Measurements from ENCODE around the gene SOS1. TPM values are rescaled to one million over a fixed set of nuclear protein-coding genes. Genes with fewer than 3 reads are reported as not detected.
"Not testable (repeated sequence)": the region's sequence is repeated elsewhere in the genome, so short reads cannot be mapped to it uniquely, and the experiment has no call there.

SOS1 gene
- total RNA-seq, 8 experiments from 2014 or later: 15.0 to 224 (median 26.1) TPM

DNA sequence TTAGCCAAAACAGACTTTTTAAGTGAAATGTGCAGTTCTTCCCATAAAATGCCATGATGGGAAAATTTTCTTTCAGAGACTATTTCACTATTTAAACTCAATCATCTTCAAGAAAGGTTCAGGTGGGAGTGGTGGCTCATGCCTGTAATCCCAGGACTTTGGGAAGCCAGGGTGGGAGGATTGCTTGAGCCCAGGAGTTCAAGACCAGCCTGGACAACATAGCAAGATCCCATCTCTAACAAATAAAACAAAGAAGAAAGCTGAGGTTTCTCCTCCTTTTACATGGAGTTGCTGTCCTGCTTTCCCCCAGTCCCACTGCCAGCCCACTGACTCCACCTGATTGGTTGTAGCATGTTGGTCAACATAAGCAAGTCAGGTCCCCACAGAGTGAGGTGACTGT is 25.8 kb upstream of the SOS1 start:
- in situ Hi-C loops (cut with MboI; ENCODE audit: low pct_unique_long_range_greater_than_20kb in 2 of 9, low sequenced_read_pairs in 9 of 9, unreplicated experiment in 9 of 9): no loop called here
- H3K27ac ChIP-seq: no peak overlapping the region

DNA sequence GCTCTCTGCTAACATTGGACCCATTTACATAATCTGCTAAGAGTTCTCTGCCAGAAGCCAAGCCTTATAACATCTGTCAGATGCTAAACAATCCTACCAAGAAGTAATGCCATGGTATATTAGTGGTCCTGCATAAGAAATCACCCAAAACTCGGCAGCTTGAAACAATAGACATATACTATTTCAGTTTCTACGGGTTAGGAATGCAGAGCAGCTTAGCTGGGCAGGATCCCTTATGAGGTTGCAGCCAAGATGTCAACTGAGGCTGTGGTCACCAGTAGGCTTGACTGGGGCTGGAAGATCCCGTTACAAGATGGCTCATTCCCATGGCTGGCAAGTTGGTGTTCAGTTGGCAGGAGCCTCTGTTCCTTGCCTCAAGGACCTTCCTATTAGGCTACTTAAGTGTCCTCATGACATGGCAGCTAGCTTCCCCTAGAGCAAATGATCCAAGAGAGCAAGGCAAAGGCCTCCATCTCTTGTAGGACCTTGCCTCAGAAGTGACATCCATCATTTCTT is 25.1 kb upstream of the SOS1 start:
- peaks cover 0 to 4% of the 10 kb centered on the region in 2 donors for H3K4me1 ChIP-seq (replicated peaks in 1 of 2)
- 0 to 88% (median 60%) methylated on average over 1 to 3 of the region's 3 CpGs; no CpG with 5 or more reads in 3 of the 10 experiments for WGBS, 10 experiments
- in situ Hi-C loops (cut with MboI; ENCODE audit: low pct_unique_long_range_greater_than_20kb in 2 of 9, low sequenced_read_pairs in 9 of 9, unreplicated experiment in 9 of 9): no loop called here

More for the DNA sequence above, 25.8 kb upstream of the SOS1 start:
- no peak for ATAC-seq (replicated peaks in 6 of 8)
- H3K4me1 ChIP-seq (replicated peaks in 1 of 2): peaks cover 0 to 2% of the 10 kb centered on the region in 2 donors
- no peak overlapping the region for H3K4me3 ChIP-seq

DNA sequence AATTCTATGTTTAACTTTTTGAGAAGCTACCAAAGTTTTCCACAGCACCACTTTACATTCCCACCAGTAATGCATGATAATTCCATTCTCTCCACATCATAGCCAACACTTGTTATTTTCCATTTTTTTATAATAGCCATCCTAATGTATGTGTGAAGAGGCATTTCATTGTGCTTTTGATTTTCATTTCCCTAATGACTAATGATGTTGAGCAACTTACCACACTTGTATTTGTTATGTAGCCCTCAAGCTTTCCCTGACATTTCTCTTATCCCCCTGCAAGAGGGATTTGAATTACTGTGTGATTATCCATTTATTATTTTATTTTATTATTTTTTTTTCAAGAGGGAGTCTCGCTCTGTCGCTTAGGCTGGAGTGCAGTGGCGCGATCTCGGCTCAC is 23.6 kb upstream of the SOS1 start:
- in situ Hi-C loops (cut with MboI; ENCODE audit: low pct_unique_long_range_greater_than_20kb in 2 of 9, low sequenced_read_pairs in 9 of 9, unreplicated experiment in 9 of 9): no loop called here
- no peak for ATAC-seq (replicated peaks in 6 of 8)
- WGBS, 10 experiments: 91 to 100% (median 100%) methylated on average over 1 to 4 of the region's 5 CpGs; no CpG with 5 or more reads in 5 of the 10 experiments
- H3K27ac ChIP-seq: no peak overlapping the region
- no peak overlapping the region for H3K4me3 ChIP-seq
- peaks cover 0 to 4% of the 10 kb centered on the region in 2 donors for H3K4me1 ChIP-seq (replicated peaks in 1 of 2)

More for the DNA sequence above, 25.1 kb upstream of the SOS1 start:
- H3K27ac ChIP-seq: no peak overlapping the region
- no peak overlapping the region for H3K4me3 ChIP-seq
- ATAC-seq (replicated peaks in 6 of 8): peak in 3 of 8 experiments; percentile 3 to 68 (median 8)

DNA sequence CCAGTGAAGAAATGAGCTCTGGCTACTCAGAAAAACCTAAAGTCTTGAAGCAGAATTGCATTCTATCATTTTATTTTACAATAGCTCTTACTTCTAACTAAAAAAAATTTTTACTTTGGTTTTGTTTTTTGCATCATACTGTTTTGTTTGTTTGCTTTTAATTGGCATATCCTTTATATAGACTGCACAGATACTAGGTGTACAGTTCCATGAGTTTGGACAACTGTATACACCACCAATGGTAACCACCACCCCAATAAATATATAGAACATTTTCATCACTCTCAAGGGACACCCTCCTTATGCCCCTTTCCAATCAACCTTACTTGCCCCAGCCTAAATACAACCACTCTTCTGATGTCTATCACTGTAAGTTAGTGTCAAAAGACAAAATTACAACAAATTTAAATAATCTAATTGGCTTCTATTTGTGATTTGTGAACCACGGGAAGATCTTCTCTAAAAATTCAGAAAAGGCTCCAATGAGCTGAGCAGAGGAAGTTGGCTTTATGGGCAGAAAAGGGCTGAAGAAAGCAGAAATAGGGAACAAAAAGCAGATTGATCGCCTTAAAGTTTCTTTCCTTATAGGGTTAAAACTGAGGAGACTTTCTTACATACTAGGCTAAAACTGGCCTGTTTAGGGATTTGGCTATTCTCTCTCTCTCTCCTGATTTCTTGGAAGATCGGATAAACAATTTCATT is 22.2 kb upstream of the SOS1 start:
- 29 to 100% (median 81%) methylated on average over 1 to 3 of the region's 3 CpGs for WGBS, 10 experiments

DNA sequence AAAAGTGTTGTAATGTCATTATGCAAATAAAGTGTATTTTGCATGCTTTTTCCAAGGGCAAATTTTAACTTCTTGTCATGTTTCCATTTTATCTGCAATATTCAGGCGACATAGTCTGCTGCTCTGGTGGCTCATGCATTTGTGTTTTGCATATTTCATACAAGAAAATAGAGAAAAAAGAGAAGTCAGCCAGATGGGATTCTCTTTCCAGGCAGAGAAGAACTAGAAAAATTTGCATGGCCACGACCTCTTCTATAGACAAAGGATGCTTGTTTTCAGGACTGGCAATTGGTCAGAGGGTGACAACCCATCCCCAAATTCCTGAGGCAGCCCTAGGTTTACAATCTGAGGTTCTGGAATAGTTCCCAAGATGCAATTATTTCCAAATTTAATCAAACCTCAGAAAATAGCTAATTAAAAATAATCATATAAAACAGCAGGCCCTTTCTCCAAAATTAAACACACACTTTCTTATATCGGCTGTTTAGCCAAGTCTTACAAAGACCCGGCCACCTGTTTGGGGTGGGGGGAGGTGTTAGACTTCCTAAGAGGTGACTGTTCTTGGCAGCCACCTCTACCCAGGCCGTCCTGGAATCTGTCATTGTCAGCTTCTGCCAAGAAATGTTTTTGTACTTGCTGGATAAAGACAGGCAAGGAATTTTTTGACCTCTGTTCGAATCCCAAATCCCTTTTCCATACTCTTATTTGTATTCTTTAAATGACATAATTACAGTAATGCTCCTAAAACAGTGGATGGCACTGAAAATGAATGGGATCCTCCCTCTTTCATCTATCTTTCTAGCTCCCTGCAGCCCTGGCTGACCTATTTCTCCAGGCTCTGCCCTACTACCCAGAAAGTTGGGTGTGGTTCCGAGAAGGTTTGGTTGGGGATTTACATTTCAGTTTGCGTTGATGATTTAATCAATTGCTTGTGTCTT is 20.8 kb upstream of the SOS1 start:
- no peak overlapping the region for H3K4me3 ChIP-seq
- ATAC-seq (replicated peaks in 6 of 8): peak in 4 of 8 experiments; percentile 41 to 81 (median 72)
- peaks cover 0 to 4% of the 10 kb centered on the region in 2 donors for H3K4me1 ChIP-seq (replicated peaks in 1 of 2)
- in situ Hi-C loops (cut with MboI; ENCODE audit: low pct_unique_long_range_greater_than_20kb in 2 of 9, low sequenced_read_pairs in 9 of 9, unreplicated experiment in 9 of 9): no loop called here
- WGBS, 10 experiments: 0 to 100% (median 66%) methylated on average over 1 to 8 of the region's 8 CpGs
- H3K27ac ChIP-seq: no peak overlapping the region

More for the DNA sequence above, 22.2 kb upstream of the SOS1 start:
- Histone ChIP-seq H3K27ac (no peak overlapping the region), H3K4me3 (no peak overlapping the region), H3K4me1 (replicated peaks in 1 of 2) (peaks cover 0 to 4% of the 10 kb centered on the region in 2 donors)
- in situ Hi-C loops (cut with MboI; ENCODE audit: low pct_unique_long_range_greater_than_20kb in 2 of 9, low sequenced_read_pairs in 9 of 9, unreplicated experiment in 9 of 9): no loop called here
- ATAC-seq (replicated peaks in 6 of 8): no peak

DNA sequence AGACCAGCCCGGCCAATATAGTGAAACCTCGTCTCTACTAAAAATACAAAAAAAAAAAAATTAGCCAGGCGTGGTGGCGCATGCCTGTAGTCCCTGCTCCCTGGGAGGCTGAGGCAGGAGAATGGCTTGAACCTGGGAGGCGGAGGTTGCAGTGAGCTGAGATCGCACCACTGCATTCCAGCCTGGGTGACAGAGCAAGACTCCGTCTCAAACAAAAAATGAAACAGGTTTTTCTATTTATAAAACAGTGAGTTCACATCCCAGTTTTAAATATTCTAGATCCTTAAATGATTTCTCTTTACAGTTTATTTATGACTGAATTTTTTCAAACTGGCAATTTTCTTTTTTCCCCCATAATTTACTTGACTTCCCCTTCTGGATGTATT is 20.1 kb upstream of the SOS1 start:
- peak in 3 of 8 experiments; percentile 6 to 17 (median 11) for ATAC-seq (replicated peaks in 6 of 8)
- 0 to 100% (median 69%) methylated on average over 1 to 4 of the region's 7 CpGs; no CpG with 5 or more reads in 2 of the 10 experiments for WGBS, 10 experiments
- H3K4me3 ChIP-seq; H3K27ac ChIP-seq; H3K4me1 ChIP-seq (replicated peaks in 1 of 2); in situ Hi-C loops (cut with MboI; ENCODE audit: low pct_unique_long_range_greater_than_20kb in 2 of 9, low sequenced_read_pairs in 9 of 9, unreplicated experiment in 9 of 9): not testable (repeated sequence)

DNA sequence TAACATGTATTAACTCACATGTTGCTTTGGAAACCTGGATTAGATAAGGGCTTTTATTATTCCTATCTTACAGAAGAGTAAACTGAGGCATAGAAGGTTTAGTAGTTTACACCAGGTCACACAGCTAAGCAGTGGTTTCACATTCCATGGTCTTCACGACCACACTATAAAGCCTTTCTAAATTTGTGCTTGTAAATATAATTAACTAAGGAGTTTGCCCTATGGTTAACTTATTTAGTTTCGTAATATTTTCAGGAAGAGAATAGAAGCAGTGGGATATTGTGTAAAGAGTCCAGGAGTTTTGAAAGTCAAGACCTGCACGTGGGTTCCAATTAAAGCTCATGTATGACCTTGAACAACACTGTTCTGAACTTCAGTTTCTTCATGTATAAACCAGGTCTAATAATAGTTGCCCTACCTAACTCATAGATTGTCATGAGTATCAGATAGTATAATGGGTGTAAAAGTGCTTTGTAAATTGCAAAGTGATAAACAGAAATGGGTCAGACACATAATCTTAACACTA is 19.5 kb upstream of the SOS1 start:
- in situ Hi-C loops (cut with MboI; ENCODE audit: low pct_unique_long_range_greater_than_20kb in 2 of 9, low sequenced_read_pairs in 9 of 9, unreplicated experiment in 9 of 9): no loop called here

DNA sequence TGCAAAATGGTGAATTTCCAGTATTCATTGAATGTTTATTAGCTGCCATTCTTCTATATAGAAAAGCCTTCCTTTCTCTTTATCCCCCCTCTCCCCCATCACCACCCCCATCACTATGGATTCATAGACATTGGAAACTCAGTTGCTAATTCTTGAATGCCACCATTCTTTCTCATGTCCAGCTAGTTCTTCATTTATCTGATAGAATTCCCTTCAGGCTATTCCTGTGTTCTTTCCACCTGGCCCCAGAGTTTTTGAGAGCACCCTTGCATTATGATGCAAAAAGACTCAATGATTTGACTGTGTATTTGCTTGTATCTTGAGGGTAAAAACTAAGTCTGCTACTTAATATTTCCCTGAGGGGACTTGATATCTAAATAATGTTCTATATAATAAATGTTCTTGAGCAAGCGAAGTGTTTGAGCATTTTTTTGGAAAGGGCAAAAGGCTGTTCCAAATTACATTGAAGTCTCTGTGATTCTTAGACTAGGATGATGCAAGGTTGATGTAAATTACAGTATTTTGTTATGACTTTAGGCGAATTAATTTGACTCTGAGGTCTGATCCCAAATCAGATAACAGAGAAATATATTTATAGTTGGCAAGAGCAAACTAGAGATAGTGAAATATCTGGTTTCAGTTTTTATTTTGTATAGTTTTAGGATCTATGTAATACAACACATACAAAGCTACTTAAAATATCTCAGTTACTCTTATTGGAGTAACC is 18.8 kb upstream of the SOS1 start:
- ATAC-seq (replicated peaks in 6 of 8): no peak
- 0 to 83% (median 58%) methylated on average over 1 to 2 of the region's 2 CpGs; no CpG with 5 or more reads in 2 of the 10 experiments for WGBS, 10 experiments
- Histone ChIP-seq H3K4me3 (no peak overlapping the region), H3K4me1 (replicated peaks in 1 of 2) (peaks cover 0 to 4% of the 10 kb centered on the region in 2 donors), H3K27ac (no peak overlapping the region)
- in situ Hi-C loops (cut with MboI; ENCODE audit: low pct_unique_long_range_greater_than_20kb in 2 of 9, low sequenced_read_pairs in 9 of 9, unreplicated experiment in 9 of 9): no loop called here

More for the DNA sequence above, 19.5 kb upstream of the SOS1 start:
- no peak for ATAC-seq (replicated peaks in 6 of 8)
- peaks cover 0 to 4% of the 10 kb centered on the region in 2 donors for H3K4me1 ChIP-seq (replicated peaks in 1 of 2)
- 60 to 100% (median 96%) methylated on average over 1 to 3 of the region's 3 CpGs; no CpG with 5 or more reads in 1 of the 10 experiments for WGBS, 10 experiments
- H3K4me3 ChIP-seq: no peak overlapping the region
- no peak overlapping the region for H3K27ac ChIP-seq

DNA sequence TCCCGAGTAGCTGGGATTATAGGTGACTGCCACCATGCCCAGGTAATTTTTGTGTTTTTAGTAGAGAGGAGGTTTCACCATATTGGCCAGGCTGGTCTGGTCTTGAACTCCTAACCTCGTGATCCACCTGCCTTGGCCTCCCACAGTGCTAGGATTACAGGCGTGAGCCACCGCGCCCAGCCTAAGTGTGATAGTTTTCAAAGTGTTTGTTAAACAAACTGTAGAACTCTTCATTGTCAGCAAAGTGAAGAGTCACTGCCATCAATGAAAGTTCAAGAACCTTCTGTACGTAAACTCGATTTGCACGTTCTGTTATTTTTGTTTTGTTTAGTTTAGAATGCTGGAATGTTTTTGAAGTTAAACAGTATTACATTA is 18.0 kb upstream of the SOS1 start:
- in situ Hi-C loops (cut with MboI; ENCODE audit: low pct_unique_long_range_greater_than_20kb in 2 of 9, low sequenced_read_pairs in 9 of 9, unreplicated experiment in 9 of 9): no loop called here
- no peak overlapping the region for H3K4me3 ChIP-seq
- ATAC-seq (replicated peaks in 6 of 8): no peak

DNA sequence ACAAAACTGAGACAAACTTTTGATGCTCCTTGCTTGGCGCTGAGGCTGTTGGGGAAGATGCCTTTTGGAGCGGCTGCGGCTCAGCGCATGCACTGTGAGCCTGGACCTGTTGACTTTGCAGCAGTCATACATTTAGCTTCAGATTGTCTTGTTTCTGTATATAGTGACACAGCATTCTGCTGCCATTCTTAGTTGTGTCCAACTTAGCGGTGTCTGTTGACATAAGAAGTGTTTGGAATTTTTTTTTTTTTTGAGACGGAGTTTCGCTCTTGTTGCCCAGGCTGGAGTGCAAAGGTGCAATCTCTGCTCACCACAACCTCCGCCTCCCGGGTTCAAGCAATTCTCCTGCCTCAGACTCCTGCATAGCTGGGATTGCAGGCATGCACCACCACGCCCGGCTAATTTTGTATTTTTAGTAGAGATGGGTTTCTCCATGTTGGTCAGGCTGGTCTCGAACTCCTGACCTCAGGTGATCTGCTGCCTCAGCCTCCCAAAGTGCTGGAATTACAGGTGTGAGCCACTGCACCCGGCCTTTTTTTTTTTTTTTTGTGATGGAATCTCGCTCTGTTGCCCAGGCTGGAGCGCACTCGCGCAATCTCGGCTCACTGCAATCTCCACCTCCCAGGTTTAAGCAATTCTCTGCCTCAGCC is 17.5 kb upstream of the SOS1 start:
- H3K4me1 ChIP-seq (replicated peaks in 1 of 2); H3K27ac ChIP-seq; H3K4me3 ChIP-seq; in situ Hi-C loops (cut with MboI; ENCODE audit: low pct_unique_long_range_greater_than_20kb in 2 of 9, low sequenced_read_pairs in 9 of 9, unreplicated experiment in 9 of 9): not testable (repeated sequence)
- peak in 2 of 8 experiments; percentile 44 to 82 for ATAC-seq (replicated peaks in 6 of 8)
- 73 to 100% (median 95%) methylated on average over 1 to 15 of the region's 18 CpGs for WGBS, 10 experiments

More for the DNA sequence above, 18.0 kb upstream of the SOS1 start:
- 83 to 100% (median 95%) methylated on average over 1 to 8 of the region's 8 CpGs for WGBS, 10 experiments
- Histone ChIP-seq H3K27ac (no peak overlapping the region), H3K4me1 (replicated peaks in 1 of 2) (peaks cover 0 to 4% of the 10 kb centered on the region in 2 donors)

DNA sequence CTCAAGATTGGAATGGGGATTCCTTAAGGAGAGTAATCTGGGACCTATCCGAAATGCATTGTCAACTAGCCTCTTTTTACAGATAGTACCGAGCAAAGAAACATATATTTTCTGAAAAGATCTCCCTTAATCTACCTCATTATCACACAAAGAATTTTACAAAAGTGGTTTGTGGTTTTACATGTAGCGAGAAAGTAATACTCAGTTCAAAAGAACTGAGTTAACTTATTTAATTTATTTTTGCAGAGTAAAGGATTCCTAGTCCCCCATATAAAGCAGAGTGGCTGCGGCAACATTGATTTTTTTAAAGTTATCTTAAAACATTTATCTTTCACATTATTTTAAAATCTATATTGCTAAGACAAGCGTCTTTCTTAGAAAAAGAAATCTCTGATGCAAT is 15.9 kb upstream of the SOS1 start:
- H3K4me3 ChIP-seq: no peak overlapping the region
- in situ Hi-C loops (cut with MboI; ENCODE audit: low pct_unique_long_range_greater_than_20kb in 2 of 9, low sequenced_read_pairs in 9 of 9, unreplicated experiment in 9 of 9): no loop called here
- no peak for ATAC-seq (replicated peaks in 6 of 8)
- peaks cover 0 to 4% of the 10 kb centered on the region in 2 donors for H3K4me1 ChIP-seq (replicated peaks in 1 of 2)
- no peak overlapping the region for H3K27ac ChIP-seq
- 48 to 96% (median 90%) methylated on average over 4 to 5 of the region's 5 CpGs for WGBS, 10 experiments

DNA sequence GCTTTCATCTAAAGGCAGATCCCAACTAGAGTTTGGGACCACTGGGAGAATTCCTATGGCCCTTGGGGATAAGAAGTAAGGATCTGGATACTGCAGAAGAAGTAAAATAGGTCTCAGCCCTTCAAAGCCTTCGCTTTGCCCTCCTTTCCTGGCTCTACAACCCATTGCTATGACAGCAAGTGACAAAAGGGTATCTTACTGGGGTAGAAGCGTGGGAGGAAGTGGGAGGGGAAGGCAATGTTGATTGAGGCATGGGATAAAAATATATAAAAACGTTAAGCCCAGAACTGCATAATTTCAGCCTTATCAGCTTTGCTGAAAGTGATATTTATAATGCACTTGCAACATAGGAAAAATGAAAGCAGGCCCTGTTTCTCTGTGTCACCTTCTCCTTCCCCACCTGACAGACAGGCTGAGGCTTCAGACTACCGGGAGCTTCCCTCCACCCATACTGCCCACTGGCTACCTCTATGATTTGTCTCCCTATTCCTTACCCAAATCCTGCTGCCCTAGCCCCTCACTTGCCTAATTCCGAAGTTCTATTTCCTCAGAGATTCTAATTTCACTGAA is 14.9 kb upstream of the SOS1 start:
- in situ Hi-C loops (cut with MboI; ENCODE audit: low pct_unique_long_range_greater_than_20kb in 2 of 9, low sequenced_read_pairs in 9 of 9, unreplicated experiment in 9 of 9): no loop called here
- WGBS, 10 experiments: 53 to 100% (median 75%) methylated on average over 1 to 4 of the region's 5 CpGs; no CpG with 5 or more reads in 3 of the 10 experiments
- no peak for ATAC-seq (replicated peaks in 6 of 8)

More for the DNA sequence above, 14.9 kb upstream of the SOS1 start:
- Histone ChIP-seq H3K4me3 (no peak overlapping the region), H3K4me1 (replicated peaks in 1 of 2) (no peaks in the 10 kb centered on the region), H3K27ac (no peak overlapping the region)
